GM18520 (cell line): ENCODE results near the gene CHST8.
"Not testable (repeated sequence)": the region's sequence is repeated elsewhere in the genome, so short reads cannot be mapped to it uniquely, and the experiment has no call there.

ENCODE experiments used
- ATAC-seq: cut with Tn5 transposase; IDR thresholded peaks from one replicate; pipeline ENCODE4 v1.9.1; 2021; ENCODE audit not compliant: unreplicated experiment

The CHST8 gene

DNA sequence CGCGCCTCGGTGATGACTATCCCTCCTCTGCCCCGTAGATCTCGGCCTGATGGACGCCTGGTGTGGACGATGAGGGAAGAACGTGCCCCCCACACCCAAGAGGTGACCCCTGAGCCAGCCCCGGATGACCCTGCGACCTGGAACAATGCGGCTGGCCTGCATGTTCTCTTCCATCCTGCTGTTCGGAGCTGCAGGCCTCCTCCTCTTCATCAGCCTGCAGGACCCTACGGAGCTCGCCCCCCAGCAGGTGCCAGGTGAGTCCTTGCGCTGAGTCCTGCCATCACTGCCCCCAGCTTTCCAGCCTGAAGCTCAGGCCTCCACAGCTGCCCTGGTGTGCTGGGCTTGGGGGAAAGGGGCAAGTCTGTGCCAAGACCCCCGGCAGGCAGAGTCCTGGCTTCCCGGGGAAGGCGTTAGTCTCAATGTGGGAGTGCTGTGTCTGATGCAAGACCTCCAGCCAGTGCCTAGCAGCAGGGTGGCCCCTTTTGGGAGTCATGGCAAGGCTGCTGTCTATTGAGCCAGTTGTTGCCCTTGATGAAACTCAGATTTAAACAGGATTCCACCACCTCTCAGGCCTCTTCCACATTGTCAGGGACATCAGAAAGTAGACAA is 67.5 kb downstream of the CHST8 start:
- ATAC-seq, result no peak

DNA sequence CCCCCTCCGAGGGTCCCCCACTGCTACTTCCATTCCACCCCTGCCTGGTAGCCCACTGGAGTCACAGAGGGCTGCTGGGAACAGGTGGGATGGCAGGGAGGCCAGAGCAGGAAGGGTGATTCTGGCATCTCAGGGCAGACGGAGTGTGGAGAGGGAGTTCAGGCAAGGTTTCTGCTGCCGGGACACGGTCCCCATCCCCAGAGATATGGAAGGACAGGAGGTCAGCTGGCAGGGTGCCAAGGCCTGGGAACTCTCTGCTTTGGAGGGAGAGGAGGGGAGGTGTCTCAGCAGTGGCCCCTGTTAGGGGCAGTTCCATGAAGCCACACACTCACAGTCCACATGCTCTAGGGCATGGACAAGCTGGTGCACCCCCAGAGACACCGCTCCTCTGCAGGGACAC is 68.1 kb downstream of the CHST8 start:
- no peak for ATAC-seq

DNA sequence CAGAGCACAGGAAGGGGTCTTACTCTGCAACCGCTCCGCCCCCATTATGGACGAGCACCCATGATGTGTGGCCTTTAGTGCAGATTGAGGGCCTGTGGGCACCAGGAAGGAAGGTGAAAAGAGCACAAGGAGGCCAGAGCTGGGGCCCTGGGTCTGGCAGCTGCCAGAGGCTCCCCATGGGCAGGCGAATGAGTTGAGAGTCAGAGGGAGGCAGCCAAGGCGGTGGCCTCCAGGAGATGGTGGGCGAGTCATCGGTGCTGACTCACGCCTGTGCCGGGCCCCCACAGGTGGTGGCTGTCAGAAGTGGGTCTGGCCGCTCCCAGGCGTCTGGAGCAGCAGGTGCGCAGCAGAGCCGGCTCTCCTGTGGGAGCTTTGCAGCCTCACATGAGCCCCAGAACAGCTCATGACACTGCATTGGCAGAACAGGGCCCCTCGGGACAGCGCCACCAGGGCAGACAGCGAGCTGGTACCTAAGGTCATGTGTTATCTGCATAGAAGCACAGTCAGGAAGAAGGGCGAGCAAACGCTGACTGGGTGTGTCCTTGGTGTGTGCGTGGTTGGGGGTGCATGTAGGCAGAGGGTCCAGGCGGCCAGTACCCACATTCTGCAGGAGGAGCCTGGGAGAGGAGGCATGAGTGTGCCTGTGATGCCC is 68.8 kb downstream of the CHST8 start:
- no peak for ATAC-seq

DNA sequence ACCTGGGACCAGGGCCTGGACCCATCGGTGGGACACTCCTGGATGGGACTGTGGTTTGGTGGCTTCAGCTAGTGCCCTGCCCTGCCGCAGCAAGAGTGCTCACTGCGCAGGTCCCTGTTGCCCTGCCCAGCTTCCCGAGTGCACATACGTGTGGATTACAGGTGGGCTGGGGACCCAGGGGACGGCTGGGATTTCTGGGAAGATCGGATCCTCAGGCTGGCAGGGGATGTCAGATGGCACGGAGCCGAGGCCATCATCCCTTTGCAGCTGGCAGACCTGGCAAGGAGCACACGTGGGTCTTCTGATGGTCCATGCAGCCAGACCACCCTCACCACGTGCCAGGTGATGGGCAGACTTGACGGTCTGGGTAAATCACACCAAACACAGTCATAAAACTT is 69.3 kb downstream of the CHST8 start:
- ATAC-seq, result no peak

DNA sequence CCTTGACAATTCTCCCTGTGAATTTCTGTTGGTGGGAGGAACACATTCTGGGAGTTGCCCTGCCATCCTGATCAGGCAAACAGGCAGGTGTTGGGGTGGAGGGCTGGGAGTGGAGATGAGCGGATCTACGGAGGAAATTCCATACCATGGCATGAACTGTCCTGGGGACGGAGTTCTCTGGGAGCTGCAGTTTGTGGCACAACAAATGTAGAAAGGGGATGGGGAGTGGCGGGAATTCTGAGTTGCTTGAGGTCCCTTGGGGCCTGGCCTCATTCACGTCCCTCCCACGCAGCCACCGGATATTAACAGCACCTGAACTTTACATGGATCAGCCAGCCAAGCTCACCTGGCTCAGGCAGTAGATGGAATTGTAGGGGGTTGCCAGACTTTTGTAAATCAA is 70.0 kb downstream of the CHST8 start:
- ATAC-seq, result no peak

DNA sequence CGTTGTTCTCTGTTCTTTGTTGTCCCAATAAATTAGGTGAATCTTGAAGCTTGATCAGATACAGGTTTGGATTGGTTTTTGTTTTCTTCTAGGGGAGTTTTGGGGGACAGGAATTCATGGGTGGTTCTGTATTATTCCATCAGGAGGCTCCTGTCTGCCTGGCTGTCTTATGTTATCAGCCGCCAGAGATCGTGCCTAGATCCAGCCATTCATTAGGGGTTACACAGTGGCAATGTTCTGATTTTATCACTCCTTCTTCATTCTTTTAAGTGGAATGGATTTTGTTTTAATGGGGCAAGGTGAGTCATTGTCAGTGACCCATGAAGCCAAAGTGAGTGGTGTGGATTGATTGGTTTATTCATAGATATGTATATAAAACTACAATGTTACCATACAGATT is 71.9 kb downstream of the CHST8 start:
- no peak for ATAC-seq

DNA sequence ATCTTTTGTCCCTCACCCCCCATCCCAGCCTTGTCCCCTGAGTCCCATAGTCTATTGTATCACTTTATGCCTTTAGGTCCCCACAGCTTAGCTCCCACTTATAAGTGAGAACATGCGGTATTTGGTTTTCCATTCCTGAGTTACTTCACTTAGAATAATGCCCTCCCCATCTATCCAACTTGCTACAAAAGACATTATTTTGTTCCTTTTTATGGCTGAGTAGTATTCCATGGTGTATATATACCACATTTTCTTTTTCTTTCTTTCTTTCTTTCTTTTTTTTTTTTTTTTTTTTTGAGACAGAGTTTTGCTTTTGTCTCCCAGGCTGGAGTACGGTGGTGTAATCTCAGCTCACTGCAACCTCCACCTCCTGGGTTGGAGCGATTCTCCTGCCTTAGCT is 73.8 kb downstream of the CHST8 start:
- not testable (repeated sequence) for ATAC-seq

DNA sequence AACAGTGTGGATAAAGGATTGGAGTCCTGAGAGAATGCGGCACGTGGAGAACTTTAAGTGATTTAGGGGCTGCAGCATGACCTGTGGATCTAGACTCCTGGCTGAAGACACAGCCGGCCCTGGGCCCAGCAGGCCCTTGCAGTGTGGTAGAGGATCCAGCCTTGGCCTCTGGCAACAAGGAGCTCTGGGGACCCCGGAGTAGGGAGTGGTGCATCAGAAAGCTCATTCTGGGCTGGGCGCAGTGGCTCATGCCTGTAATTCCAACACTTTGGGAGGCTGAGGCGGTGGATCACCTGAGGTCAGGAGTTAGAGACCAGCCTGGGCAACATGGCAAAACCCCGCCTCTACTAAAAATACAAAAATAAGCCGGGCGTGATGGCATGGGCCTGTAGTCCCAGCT is 76.0 kb downstream of the CHST8 start:
- ATAC-seq, result no peak

DNA sequence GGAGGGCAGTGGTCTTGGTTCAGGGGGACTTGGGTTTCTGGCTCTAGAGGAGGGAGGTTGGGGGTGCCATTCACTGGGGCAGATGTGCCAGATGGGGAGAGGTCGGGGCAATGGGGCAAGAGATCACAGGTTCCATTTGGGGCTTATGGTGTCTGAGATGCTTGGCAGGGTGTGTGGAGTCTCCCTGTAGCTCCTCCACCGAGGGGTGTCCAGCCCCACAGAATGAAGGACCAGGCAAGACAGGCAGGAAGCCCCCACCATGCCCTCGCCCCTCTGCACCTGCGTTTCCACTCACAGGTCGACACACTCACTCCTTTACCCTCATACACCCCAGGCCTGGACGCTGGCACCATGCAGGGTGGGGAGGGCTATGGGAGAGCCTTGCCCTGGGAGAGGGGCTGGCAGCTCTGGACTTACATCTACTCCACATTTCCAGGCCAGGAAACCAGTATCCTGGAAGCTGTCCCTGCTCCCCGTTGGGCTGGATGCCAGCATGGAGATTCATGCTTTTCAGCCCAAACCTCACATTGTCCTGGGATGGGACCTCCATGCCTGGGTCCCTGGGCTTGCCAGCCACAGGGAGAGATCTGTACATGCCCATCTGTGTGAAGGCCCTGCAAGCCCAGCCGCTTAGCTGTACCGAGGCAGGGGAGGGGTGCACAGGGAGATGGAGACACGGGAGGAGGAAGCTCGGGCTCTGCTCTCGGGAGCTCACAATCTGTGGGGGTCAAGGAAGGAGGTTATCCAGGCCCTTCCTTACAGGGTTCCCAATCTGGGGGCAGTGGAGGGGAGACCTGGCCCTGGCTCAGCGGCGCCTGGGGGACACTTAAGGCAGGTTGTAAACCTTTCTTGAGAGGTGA is 77.1 kb downstream of the CHST8 start:
- no peak for ATAC-seq

DNA sequence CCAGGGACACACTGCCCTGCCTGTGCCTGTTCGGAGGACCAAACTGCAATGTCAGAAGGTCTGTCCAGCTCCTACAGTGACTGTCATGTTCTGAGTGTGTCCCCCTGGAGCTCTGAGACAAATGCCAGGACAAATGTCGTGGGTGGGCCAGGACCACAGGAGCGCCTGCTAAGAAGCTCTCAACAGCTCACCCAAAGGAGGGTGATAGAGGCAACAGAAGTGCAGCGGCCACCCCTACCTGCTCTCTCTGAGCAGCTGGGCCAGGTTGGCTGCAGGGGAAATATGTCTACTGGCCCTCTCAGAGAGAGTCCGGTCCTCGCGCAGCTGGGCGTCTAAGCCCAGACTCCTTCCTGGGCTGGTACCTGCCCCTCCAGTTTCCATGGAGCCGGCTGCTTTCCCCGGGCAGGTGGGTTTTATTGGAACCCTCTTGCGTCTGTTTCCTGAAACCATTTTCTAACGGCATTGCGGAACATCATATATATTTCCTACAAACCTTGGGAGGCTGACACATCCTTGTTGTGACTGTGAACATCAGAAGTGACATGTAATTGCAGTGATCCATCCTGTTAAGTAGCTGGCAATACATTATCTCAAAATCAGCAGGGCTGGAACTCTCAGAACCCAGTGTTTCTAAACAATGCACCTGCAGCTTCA is 78.1 kb downstream of the CHST8 start:
- no peak for ATAC-seq

DNA sequence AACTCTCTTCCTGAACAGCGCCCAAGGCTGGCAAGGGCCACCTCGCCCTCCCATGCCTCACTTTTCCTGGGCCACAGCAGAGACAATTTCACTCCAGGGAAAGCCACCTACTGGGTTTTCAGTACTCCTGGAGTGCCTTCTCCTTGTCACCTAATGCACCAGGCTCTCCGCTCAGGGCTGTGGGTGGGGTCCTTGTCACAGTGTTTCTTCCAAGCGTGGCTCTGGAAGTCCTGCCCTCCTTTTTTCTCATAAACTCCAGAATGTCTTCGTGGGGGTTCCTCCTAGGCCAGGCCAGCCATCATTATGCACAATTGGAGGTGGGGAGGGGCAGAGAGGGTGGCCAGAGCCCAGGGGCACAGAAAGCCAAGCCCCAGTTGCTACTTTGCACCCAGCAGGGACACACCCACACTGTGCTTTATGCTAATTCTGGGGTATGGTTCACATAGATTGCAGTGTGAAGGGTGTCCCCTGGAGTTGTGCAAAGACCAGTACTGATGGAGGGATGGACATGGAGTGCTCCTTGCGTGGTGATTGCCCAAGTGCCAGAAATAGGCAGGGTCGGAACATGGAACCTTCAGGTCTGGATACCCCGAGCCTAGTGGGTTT is 78.8 kb downstream of the CHST8 start:
- no peak for ATAC-seq

DNA sequence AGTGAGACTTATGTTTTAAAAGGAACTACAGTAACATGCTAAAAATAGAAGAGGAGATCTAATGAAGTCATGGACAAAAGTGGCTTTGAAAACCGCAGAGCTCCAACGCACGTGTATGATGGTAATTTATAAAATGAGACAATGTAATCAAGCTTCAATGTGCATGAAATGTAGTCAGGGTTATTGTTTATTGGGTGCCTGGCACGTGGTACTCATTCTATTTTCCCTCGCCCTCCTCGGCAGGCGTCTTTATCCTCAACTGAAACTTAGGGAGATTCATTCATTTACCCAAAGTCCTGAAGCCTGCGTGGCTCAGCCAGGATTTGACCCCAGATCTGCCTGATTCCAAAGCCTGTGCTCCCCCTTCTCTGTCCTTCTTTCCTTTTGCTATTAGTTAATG is 79.8 kb downstream of the CHST8 start:
- ATAC-seq, result no peak

DNA sequence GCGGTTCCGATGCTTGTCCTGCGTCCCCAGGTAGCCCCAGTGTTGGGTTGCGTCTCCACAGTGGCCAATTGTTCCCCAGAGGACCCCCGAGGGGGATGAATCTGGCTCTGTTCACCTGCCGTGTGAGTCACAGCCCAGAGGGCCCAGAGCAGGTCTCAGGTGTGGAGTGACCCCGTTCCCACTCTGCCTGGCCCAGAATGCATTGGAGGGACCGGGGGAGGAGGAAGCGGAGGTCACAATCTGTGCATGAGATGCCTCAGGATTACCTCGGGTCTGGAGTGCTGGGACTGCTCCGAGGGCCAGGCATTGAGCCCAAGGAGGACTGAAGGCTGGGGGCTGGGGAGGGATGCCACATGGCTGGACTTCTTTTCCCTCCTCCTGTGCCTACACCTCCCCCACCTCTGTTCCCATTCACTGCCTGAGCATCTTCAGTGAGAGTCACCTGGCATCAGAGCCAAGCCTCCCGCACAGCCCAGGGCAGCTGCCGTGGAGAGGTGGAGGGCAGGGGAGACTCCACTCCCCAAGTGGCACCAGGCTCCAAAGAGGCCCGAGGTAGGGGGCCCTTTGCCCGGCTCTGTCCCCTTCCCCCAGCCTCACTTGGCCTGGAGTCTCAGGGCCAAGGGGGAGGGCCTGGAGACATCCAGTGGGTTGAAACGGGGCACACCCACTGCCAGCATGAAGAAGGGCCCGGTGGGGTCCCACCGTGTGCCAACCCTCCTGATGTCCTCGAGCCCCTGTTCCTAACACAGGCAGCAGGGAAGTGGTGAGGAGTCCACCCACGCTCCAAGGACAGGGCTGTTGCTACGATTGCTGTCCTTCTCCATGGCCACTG is 81.1 kb downstream of the CHST8 start:
- ATAC-seq, result no peak

DNA sequence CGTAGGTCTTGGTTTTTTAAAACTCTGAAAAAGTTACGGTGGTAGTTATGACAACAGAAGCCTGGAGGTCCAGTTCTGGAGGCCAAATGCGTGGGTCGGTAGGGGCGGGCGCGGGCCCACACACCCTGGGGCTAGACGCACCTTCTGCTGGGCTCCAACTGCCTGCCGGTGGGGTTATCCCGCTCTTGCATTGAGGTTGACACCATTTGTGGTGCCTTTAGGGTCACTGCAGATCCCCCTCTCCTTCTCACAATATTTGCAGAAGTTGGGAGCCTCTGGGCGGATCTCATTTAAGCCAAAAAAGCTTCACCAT is 81.6 kb downstream of the CHST8 start:
- ATAC-seq, result no peak

DNA sequence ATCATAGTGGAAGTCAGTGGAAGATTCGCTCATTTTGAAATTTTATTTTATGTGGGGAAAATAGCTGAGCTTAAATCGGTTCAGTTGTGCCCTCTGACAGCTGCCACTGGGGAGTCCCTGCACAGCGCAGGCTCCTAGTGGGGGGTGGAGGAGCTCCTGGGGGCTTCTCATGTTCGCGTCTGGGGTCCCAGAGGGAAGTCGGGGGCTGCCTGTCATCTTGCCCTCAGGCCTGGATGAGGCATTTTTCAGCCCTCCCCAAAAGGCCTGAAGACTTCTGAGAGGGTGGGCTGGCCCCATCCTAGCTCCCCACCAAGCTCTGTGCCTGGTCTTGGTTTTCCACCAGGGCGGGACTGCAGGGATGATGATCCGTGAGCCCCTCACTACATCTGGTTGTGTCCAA is 82.1 kb downstream of the CHST8 start:
- no peak for ATAC-seq

DNA sequence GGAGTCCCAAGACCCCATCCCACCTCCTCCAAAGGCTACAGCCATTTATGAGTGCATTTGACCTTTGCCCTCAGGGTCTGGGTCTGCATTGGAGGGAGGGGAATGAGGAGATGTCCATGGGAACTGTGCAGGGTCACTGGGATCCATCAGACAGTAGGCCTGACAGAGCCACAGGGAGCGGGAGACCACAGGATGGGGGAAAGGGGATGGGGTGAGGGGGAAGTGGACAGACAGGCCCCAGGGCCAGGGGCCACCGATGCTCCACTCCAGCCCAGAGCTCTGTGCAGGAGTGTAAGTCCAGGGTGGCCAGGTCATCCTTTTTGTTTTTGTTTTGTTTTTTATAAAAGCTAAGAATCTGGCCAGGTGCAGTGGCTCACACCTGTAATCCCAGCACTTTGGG is 82.5 kb downstream of the CHST8 start:
- no peak for ATAC-seq

DNA sequence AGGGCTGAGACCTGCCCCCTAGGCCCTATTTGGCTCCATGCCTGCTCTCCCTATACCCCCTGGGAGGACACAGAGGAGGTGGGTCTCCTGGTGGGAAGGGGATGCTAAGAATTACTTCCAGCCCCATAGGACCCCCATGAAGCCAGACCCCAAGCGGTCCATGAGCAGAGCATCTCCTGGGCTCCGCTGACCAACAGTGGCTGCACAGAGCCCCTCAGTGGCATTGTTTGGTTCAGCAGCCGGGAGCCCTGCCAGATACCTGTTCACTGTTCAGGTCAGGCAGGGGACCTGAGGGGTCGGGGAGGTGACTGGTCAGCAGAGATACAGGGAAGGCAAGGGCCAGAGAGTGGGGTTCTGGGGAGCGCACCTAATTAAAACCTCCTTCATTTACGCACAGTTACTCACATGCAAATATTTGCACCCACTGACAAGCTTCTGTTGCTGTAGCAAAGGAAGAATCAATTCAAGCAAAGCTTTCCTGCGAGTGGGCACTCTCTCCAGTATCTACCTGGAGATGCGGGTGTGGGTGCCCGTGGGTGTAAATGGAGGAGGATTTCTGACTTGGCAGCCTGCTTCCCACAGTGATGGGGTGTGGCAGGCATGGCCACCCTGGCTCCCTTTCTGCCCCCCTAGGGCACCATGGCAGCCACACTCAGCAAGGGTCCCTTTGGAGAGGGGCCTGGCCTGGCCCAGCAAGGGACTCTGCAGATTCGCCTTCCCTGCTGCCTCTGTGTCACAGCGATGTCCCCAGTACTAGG is 83.5 kb downstream of the CHST8 start:
- ATAC-seq, result no peak

DNA sequence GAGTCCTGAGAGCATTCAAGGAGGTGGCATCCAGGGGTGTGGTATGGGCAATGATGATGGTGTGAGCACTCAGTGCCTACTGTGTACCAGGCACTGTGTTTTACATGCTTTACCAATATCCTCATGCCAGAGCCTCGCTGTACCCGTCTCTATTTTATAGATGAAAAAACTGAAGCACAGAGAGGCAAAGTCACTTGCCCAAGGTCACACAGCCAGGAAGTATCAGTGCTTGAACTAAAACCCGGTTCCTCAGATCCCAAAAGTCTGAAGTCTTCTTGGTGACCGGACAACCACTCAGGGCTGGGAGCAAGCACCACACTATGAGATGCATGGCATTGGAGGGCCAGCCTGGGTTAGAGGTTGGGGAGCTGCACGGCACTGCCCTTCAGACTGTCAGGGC is 84.1 kb downstream of the CHST8 start:
- ATAC-seq, result no peak

DNA sequence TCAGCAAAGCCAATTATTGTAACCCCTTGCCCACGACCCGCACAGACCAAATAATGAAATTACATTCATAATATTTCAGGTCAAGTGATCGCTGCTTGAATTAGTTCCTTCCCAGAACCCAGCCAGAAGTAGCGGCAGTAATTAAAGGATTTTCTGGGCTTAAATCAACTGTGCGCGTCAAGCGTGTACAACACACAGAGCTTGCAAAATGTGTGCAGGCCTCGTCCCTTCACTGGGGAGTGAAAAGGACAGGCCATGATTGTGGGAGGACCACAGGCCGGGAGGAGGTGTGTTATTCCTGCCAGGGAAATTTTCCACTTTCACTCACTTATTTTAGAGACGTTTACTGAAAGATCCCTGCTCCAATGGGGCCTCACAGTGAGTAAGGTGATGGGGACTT is 84.9 kb downstream of the CHST8 start:
- ATAC-seq, result no peak

DNA sequence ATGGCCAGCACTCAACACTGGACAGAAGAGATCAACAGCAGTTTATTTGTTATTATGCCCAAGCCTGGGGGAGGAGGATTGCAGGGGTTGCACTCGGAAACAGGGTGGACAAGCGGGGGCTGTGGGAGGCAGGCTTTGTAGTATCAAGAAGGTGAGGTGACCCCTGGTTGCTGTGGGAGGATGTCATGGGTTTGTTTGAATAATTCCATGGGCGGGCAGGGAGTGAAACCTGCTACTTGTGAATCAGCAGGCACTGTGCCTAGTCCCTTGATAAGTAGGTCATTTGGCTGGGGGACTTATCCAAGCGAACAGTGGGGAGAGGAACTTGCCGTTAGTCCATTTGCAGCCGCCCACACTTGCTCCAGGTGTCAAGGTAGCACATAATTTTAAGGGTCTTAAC is 90.5 kb downstream of the CHST8 start:
- no peak for ATAC-seq
